ENCODE measurements around the gene RNH1.

RNH1 gene

DNA sequence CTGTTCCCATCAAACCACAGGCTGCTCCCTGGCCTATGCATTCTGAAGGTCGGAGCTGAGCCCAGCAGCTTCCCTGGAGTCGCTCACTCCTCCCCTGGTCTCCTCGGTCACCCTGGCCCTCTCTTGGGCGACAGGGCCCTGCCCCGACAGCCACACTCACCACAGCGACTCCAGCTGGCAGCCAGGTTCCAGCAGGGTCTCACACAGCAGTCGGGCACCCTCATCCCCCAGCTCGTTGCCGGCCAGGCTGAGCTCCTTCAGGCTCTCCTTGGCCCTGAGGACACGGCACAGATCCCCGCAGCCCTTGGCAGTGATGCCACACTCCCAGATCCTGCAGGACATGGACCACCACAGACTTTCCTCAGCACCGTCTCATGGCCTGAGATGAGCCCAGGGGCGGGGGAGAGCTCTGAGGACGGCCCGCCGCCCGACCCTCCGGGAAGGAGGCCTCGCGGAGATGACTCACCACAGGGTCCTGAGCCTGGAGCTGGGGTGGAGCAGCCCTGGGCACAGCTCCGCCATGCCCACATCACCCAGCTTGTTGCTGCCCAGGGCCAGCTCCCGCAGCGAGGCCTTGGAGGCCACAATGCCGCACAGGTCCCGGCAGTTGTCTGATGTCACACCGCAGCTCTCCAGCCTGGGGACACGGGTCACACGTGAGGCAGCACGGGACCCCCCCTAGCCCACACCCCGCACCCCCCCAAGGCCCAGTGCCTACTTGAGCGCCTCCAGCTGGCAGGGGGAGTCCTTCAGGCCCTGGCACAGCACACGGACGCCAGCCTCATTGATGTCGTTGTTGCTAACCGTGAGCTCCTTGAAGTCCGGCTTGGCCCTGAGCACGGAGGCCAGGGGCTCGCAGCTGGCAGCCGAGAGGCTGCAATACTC is 8.5 kb downstream of the RNH1 start:
- Histone ChIP-seq H3K27ac (ENCODE audit: low read depth, low read length) (no peak overlapping the region), H3K27me3 (ENCODE audit: low read length) (no peaks in the 10 kb centered on the region)
- TF ChIP-seq, protein P1, sequence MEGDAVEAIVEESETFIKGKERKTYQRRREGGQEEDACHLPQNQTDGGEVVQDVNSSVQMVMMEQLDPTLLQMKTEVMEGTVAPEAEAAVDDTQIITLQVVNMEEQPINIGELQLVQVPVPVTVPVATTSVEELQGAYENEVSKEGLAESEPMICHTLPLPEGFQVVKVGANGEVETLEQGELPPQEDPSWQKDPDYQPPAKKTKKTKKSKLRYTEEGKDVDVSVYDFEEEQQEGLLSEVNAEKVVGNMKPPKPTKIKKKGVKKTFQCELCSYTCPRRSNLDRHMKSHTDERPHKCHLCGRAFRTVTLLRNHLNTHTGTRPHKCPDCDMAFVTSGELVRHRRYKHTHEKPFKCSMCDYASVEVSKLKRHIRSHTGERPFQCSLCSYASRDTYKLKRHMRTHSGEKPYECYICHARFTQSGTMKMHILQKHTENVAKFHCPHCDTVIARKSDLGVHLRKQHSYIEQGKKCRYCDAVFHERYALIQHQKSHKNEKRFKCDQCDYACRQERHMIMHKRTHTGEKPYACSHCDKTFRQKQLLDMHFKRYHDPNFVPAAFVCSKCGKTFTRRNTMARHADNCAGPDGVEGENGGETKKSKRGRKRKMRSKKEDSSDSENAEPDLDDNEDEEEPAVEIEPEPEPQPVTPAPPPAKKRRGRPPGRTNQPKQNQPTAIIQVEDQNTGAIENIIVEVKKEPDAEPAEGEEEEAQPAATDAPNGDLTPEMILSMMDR (IDR thresholded peaks at IDR 0.05; ENCODE audit: insufficient read depth, low read length, poor library complexity, severe bottlenecking) = no peak

DNA sequence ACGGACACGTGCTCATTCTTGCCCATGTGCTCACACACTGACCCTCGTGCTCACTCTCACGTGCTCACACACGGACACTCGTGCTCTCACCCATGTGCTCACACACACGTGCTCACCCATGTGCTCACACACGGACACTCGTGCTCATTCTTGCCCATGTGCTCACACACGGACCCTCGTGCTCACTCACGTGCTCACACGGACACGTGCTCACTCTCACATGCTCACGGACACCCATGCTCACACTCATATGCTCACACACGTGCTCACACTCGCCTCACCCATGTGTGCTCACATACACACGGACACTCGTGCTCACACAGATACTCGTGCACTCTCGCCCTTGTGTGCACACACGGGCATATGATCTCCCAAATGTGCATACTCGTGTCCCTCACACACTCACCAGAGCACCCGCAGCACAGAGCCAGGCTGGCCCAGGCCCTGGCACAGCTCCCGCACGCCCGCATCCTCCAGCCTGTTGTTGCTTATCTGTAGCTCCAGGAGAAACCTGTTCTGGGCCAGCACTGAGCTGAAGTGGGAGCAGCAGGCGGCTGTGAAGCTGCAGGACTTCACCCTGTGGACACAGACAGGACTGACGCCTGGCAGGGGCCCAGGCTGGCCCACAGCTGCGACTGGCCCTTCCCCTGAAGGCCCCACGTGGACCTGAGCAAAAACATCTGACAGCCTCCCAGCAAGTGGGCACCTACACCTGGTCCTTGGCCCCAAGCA is 9.3 kb downstream of the RNH1 start:
- TF ChIP-seq EZH2phosphoT487 (conservative IDR thresholded peaks at IDR 0.05; ENCODE audit: low read length) = no peak
- TF ChIP-seq, protein P1 (IDR thresholded peaks at IDR 0.05; ENCODE audit: insufficient read depth, low read length, poor library complexity, severe bottlenecking) = no peak
- no peaks in the 10 kb centered on the region for H3K9me2 ChIP-seq (replicated peaks; ENCODE audit: insufficient read depth, low read length)
- H3K4me3 ChIP-seq (ENCODE audit: insufficient read depth, low read length, poor library complexity, severe bottlenecking) = no peak overlapping the region
- H3K79me2 ChIP-seq (ENCODE audit: insufficient read depth, low read length) = no peaks in the 10 kb centered on the region
- no peaks in the 10 kb centered on the region for H3K36me3 ChIP-seq (ENCODE audit: low read length)
- H3K9ac ChIP-seq (ENCODE audit: low read length) = no peak overlapping the region
- no peak overlapping the region for H2AFZ ChIP-seq (ENCODE audit: low read depth, low read length, severe bottlenecking)
- no peaks in the 10 kb centered on the region for H4K20me1 ChIP-seq (ENCODE audit: low read depth, low read length)
- no peaks in the 10 kb centered on the region for H3K27me3 ChIP-seq (ENCODE audit: low read length)
- no peak overlapping the region for H3K4me2 ChIP-seq (ENCODE audit: low read depth, low read length, poor library complexity, severe bottlenecking)
- 0 out of 2 replicates have a peak, but pooled peaks cover 3% of the 10 kb centered on the region for H3F3A ChIP-seq (ENCODE audit: insufficient read depth)
- H3K27ac ChIP-seq (ENCODE audit: low read depth, low read length) = no peak overlapping the region
- H3K9me3 ChIP-seq (ENCODE audit: insufficient read depth, low read length) = no peaks in the 10 kb centered on the region

More for the DNA sequence above, 8.5 kb downstream of the RNH1 start:
- Histone ChIP-seq H3K9me3 (ENCODE audit: insufficient read depth, low read length) (no peaks in the 10 kb centered on the region), H3K79me2 (ENCODE audit: insufficient read depth, low read length) (no peaks in the 10 kb centered on the region), H3F3A (ENCODE audit: insufficient read depth) (0 out of 2 replicates have a peak, but pooled peaks cover 3% of the 10 kb centered on the region), H3K4me3 (ENCODE audit: insufficient read depth, low read length, poor library complexity, severe bottlenecking) (no peak overlapping the region), H3K9me2 (replicated peaks; ENCODE audit: insufficient read depth, low read length) (no peaks in the 10 kb centered on the region), H4K20me1 (ENCODE audit: low read depth, low read length) (no peaks in the 10 kb centered on the region), H3K9ac (ENCODE audit: low read length) (no peak overlapping the region), H3K36me3 (ENCODE audit: low read length) (no peaks in the 10 kb centered on the region), H2AFZ (ENCODE audit: low read depth, low read length, severe bottlenecking) (no peak overlapping the region), H3K4me2 (ENCODE audit: low read depth, low read length, poor library complexity, severe bottlenecking) (no peak overlapping the region)

DNA sequence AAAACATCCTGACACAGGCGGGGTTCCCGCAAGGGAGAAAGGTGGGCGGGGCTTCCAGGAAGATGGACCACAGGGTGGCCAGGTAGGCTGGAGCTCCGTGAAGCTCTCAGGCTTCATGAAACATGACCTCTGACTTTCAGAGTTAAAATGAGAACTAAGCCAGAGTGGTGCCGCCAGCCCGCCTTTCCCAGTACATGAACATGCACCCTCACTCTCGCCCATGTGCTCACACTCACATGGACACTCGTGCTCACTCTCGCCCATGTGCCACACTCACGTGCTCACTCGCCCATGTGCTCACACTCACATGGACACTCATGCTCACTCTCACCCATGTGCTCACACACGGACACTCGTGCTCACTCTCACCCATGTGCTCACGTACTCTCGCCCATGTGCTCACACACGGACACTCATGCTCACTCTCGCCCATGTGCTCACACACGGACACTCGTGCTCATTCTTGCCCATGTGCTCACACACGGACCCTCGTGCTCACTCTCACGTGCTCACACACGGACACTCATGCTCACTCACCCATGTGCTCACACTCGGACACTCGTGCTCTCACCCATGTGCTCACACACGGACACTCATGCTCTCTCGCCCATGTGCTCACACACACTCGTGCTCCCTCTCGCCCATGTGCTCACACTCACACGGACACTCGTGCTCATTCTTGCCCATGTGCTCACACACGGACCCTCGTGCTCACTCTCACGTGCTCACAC is 10.0 kb downstream of the RNH1 start:
- Histone ChIP-seq H3K4me2 (ENCODE audit: low read depth, low read length, poor library complexity, severe bottlenecking) (no peak overlapping the region), H3K36me3 (ENCODE audit: low read length) (no peaks in the 10 kb centered on the region), H3K79me2 (ENCODE audit: insufficient read depth, low read length) (no peaks in the 10 kb centered on the region), H3K27me3 (ENCODE audit: low read length) (no peaks in the 10 kb centered on the region), H3K9me3 (ENCODE audit: insufficient read depth, low read length) (no peaks in the 10 kb centered on the region), H3K27ac (ENCODE audit: low read depth, low read length) (no peak overlapping the region), H2AFZ (ENCODE audit: low read depth, low read length, severe bottlenecking) (no peak overlapping the region), H3F3A (ENCODE audit: insufficient read depth) (0 out of 2 replicates have a peak, but pooled peaks cover 3% of the 10 kb centered on the region), H4K20me1 (ENCODE audit: low read depth, low read length) (no peaks in the 10 kb centered on the region), H3K9me2 (replicated peaks; ENCODE audit: insufficient read depth, low read length) (no peaks in the 10 kb centered on the region), H3K4me3 (ENCODE audit: insufficient read depth, low read length, poor library complexity, severe bottlenecking) (no peak overlapping the region), H3K9ac (ENCODE audit: low read length) (no peak overlapping the region)
- TF ChIP-seq, protein P1 (IDR thresholded peaks at IDR 0.05; ENCODE audit: insufficient read depth, low read length, poor library complexity, severe bottlenecking) = no peak
- TF ChIP-seq EZH2phosphoT487 (conservative IDR thresholded peaks at IDR 0.05; ENCODE audit: low read length) = no peak
